HCT116 (cell line): ENCODE data around the gene MAPRE3. TPM values are rescaled to one million over a fixed set of nuclear protein-coding genes. Genes with fewer than 3 reads are reported as not detected.

Source experiments
- ATAC-seq: fragments of 200-7000 bp; cut with Tn5 transposase; 2 replicates; pipeline ENCODE4 v1.9.1; 2020; ENCODE audit warnings: mild to moderate bottlenecking, moderate library complexity
- BruUV-seq: library from RNA; stranded (reverse); fragments of 400-500 nt; replicated peaks from 2 replicates; lab custom pipeline; 2021; lab: Mats Ljungman, UMichigan
- CTCF ChIA-PET: fragments of 300-600 bp; sonication (Branson Sonifier 250); formaldehyde crosslinking; loops from one replicate; lab custom pipeline; 2021; ENCODE audit warnings: antibody characterized with exemption; lab: Charles Lee
- POLR2A ChIA-PET: fragments of 300-600, 350-600 bp; sonication (Branson Sonifier 250); formaldehyde crosslinking; loops from one replicate; lab custom pipeline; 2021; ENCODE audit warnings: antibody characterized with exemption; lab: Charles Lee
- RAD21 ChIA-PET, 2 experiments: fragments of 300-600 bp; sonication (Branson Sonifier 250); formaldehyde crosslinking; loops; one replicate each; lab custom pipeline; 2023; ENCODE audit warnings: low total read pairs in 2 of 2; ENCODE audit not compliant: uncharacterized antibody in 2 of 2, unreplicated experiment in 2 of 2, low non-redundant PET in 1 of 2; lab: Charles Lee
- DNase-seq: peaks from one replicate; pipeline ENCODE4 v3.0.0-alpha.2; 2010; ENCODE audit warnings: low read depth, low spot score
- H2AFZ ChIP-seq: fragments of 200-600 bp; shearing (Covaris generic), sonication (generic); 2 replicates; pipeline ENCODE4 v1.6.1; 2017; ENCODE audit warnings: low read depth, mixed run types, mixed read lengths, antibody characterized with exemption, low read length; ENCODE audit not compliant: poor library complexity, severe bottlenecking
- H3K27ac ChIP-seq: 2 replicates; pipeline ENCODE4 v1.5.1; 2012; ENCODE audit warnings: low read depth, low read length
- H3K27me3 ChIP-seq: fragments of 200-600 bp; sonication (generic); 2 replicates; pipeline ENCODE4 v1.6.1; 2016; ENCODE audit warnings: mixed run types, low read length, mixed read lengths; ENCODE audit not compliant: insufficient read depth
- H3K36me3 ChIP-seq, 2 experiments: fragments of 200-500 bp in 1 of 2; fragments of 200-600 bp in 1 of 2; sonication (Bioruptor generic) in 1 of 2; sonication (generic) in 1 of 2; 2 replicates each; pipeline versions ENCODE4 v1.5.1 to v1.6.1; 2014 to 2016; ENCODE audit warnings: low read length in 2 of 2, inconsistent platforms in 1 of 2, mixed read lengths in 1 of 2, mixed run types in 1 of 2; ENCODE audit not compliant: insufficient read depth in 2 of 2, control insufficient read depth in 1 of 2
- H3K4me1 ChIP-seq, 2 experiments: fragments of 200-600 bp in 1 of 2; sonication (generic) in 1 of 2; 2 replicates each; pipeline versions ENCODE4 v1.5.1 to v1.6.1; 2012 to 2017; ENCODE audit warnings: low read length in 2 of 2, inconsistent platforms in 1 of 2, mild to moderate bottlenecking in 1 of 2, mixed read lengths in 1 of 2, mixed run types in 1 of 2, moderate library complexity in 1 of 2; ENCODE audit not compliant: insufficient read depth in 2 of 2, control insufficient read depth in 1 of 2
- H3K4me2 ChIP-seq: fragments of 200-600 bp; sonication (generic); 2 replicates; pipeline ENCODE4 v1.6.1; 2017; ENCODE audit warnings: mixed run types, low read length, mixed read lengths
- H3K4me3 ChIP-seq, 2 experiments: fragments of 200-600 bp in 1 of 2; sonication (generic) in 1 of 2; replicated peaks in 1 of 2; 2 replicates each; pipeline ENCODE4 v1.5.1; 2011 to 2016; ENCODE audit warnings: low read length in 2 of 2, control low read depth in 1 of 2, low read depth in 1 of 2, mild to moderate bottlenecking in 1 of 2, mixed read lengths in 1 of 2, mixed run types in 1 of 2
- H3K79me2 ChIP-seq: fragments of 200-600 bp; sonication (generic); 2 replicates; pipeline ENCODE4 v1.6.1; 2017; ENCODE audit warnings: mild to moderate bottlenecking, mixed run types, low read length, moderate library complexity, mixed read lengths; ENCODE audit not compliant: insufficient read depth
- H3K9ac ChIP-seq: fragments of 200-600 bp; sonication (generic); 2 replicates; pipeline ENCODE4 v1.6.1; 2016; ENCODE audit warnings: low read length, mixed read lengths
- H3K9me2 ChIP-seq: fragments of 200-600 bp; sonication (generic), shearing (Covaris generic); 2 replicates; pipeline ENCODE4 v1.6.1; 2017; ENCODE audit warnings: mixed run types, mild to moderate bottlenecking, moderate library complexity; ENCODE audit not compliant: insufficient read depth
- H3K9me3 ChIP-seq, 2 experiments: fragments of 200-500 bp in 1 of 2; fragments of 200-600 bp in 1 of 2; sonication (Bioruptor generic) in 1 of 2; sonication (generic) in 1 of 2; 2 replicates each; pipeline ENCODE4 v1.6.1; 2014 to 2017; ENCODE audit warnings: low read length in 2 of 2, mixed read lengths in 2 of 2, inconsistent platforms in 1 of 2, low read depth in 1 of 2, mild to moderate bottlenecking in 1 of 2, mixed run types in 1 of 2, moderate library complexity in 1 of 2; ENCODE audit not compliant: control insufficient read depth in 1 of 2, insufficient read depth in 1 of 2
- H4K20me1 ChIP-seq: fragments of 200-600 bp; sonication (generic), shearing (Covaris generic); 2 replicates; pipeline ENCODE4 v1.6.1; 2017; ENCODE audit warnings: mixed run types, mild to moderate bottlenecking, moderate library complexity; ENCODE audit not compliant: insufficient read depth
- CBX3 ChIP-seq: IDR thresholded peaks from 2 replicates; pipeline ENCODE4 v1.6.1; 2012; ENCODE audit warnings: low read depth
- CTCF ChIP-seq, 3 experiments: fragments of 200-600 bp in 1 of 3; sonication (generic) in 1 of 3; IDR thresholded peaks in 2 of 3; conservative IDR thresholded peaks in 1 of 3; 2 replicates each; pipeline ENCODE4 v1.5.1; 2012 to 2017; ENCODE audit warnings: low read depth in 2 of 3, low read length in 2 of 3, antibody characterized with exemption in 1 of 3, borderline replicate concordance in 1 of 3, control low read depth in 1 of 3, mild to moderate bottlenecking in 1 of 3, mixed read lengths in 1 of 3, mixed run types in 1 of 3, moderate library complexity in 1 of 3; ENCODE audit not compliant: insufficient read depth in 1 of 3
- EGR1 ChIP-seq: IDR thresholded peaks from 2 replicates; pipeline ENCODE4 v1.6.1; 2012; ENCODE audit warnings: low read depth
- EZH2phosphoT487 ChIP-seq: fragments of 200-600 bp; IDR thresholded peaks from 2 replicates; pipeline ENCODE4 v1.6.1; 2018; ENCODE audit warnings: antibody characterized with exemption, borderline replicate concordance
- POLR2A ChIP-seq: IDR thresholded peaks from 2 replicates; pipeline ENCODE4 v1.7.0; 2011; ENCODE audit warnings: borderline replicate concordance; ENCODE audit not compliant: insufficient read depth, insufficient read length; ENCODE audit errors: extremely low read depth
- POLR2AphosphoS5 ChIP-seq: IDR thresholded peaks from 2 replicates; pipeline ENCODE4 v1.6.1; 2011; ENCODE audit warnings: mild to moderate bottlenecking, low read depth, low read length, moderate library complexity
- RAD21 ChIP-seq: IDR thresholded peaks from 2 replicates; pipeline ENCODE4 v1.6.1; 2012; ENCODE audit warnings: low read depth, mild to moderate bottlenecking
- REST ChIP-seq: IDR thresholded peaks from 2 replicates; pipeline ENCODE4 v1.6.1; 2012; ENCODE audit warnings: low read depth
- SIN3A ChIP-seq: IDR thresholded peaks from 2 replicates; pipeline ENCODE4 v1.6.1; 2012; ENCODE audit warnings: low read depth
- SP1 ChIP-seq: IDR thresholded peaks from 2 replicates; pipeline ENCODE4 v1.6.1; 2012; ENCODE audit warnings: low read depth
- TCF7L2 ChIP-seq: IDR thresholded peaks from 2 replicates; pipeline ENCODE4 v1.7.0; 2011; ENCODE audit warnings: borderline replicate concordance, inconsistent platforms; ENCODE audit not compliant: insufficient read depth, insufficient read length; ENCODE audit errors: extremely low read depth
- YY1 ChIP-seq: IDR thresholded peaks from 2 replicates; pipeline ENCODE4 v1.6.1; 2011; ENCODE audit warnings: low read length, low read depth, moderate library complexity, mild to moderate bottlenecking; ENCODE audit not compliant: insufficient replicate concordance; ENCODE audit errors: extremely low read depth
- ZBTB33 ChIP-seq: IDR thresholded peaks from 2 replicates; pipeline ENCODE4 v1.6.1; 2011; ENCODE audit warnings: mild to moderate bottlenecking, low read length, moderate library complexity; ENCODE audit not compliant: insufficient replicate concordance; ENCODE audit errors: extremely low read depth
- ZFX ChIP-seq: fragments of 450-650 bp; IDR thresholded peaks from 2 replicates; pipeline ENCODE4 v1.6.1; 2017
- ZNF274 ChIP-seq: fragments of 200-500 bp; sonication (Bioruptor generic); IDR thresholded peaks from 2 replicates; pipeline ENCODE4 v1.6.1; 2014; ENCODE audit warnings: mild to moderate bottlenecking, low read depth, low read length, inconsistent platforms
- intact Hi-C: fragments of 100-400 bp; cut with micrococcal nuclease; formaldehyde crosslinking; loops from 2 replicates; pipeline ENCODE4 v1.10.0; 2022
- total RNA-seq: library from RNA; stranded (reverse); gene quantifications from one replicate; pipeline ENCODE4 v1.2.1, GENCODE V29; 2021; ENCODE audit not compliant: unreplicated experiment
- TF ChIP-seq, protein P1 (sequence below): IDR thresholded peaks from 2 replicates; pipeline ENCODE4 v1.6.1; 2012

The MAPRE3 gene
- total RNA-seq, 1 experiment from 2014 or later = 12.1 TPM

- no peaks in the 10 kb centered on the region for H3K36me3 ChIP-seq
- H3K9ac ChIP-seq = no peak overlapping the region
- TF ChIP-seq RAD21 = peak; percentile 86
- no peak for TF ChIP-seq ZFX
- TF ChIP-seq ZNF274 = no peak
- no peak for TF ChIP-seq SP1
- no peak for TF ChIP-seq YY1
- no peak for TF ChIP-seq POLR2AphosphoS5
- peak; percentile 80 to 90 (median 81) for TF ChIP-seq CTCF (IDR thresholded peaks at IDR 0.05 in 2 of 3, conservative IDR thresholded peaks at IDR 0.05 in 1 of 3; ENCODE audit: borderline replicate concordance in 1 of 3, insufficient read depth in 1 of 3, low read depth in 2 of 3, low read length in 2 of 3)
- TF ChIP-seq POLR2A = no peak
- TF ChIP-seq REST = no peak
- TF ChIP-seq EGR1 = no peak
- TF ChIP-seq CBX3 = no peak
- TF ChIP-seq TCF7L2 = no peak
- TF ChIP-seq SIN3A = no peak
- TF ChIP-seq EZH2phosphoT487 = no peak
- no peak for TF ChIP-seq ZBTB33
- TF ChIP-seq, protein P1, sequence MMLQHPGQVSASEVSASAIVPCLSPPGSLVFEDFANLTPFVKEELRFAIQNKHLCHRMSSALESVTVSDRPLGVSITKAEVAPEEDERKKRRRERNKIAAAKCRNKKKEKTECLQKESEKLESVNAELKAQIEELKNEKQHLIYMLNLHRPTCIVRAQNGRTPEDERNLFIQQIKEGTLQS = no peak
- TF ChIP-seq, all 23 proteins: peak for 2
- CTCF ChIA-PET = interaction anchor here (0.6 to 5.6 kb wide), 11 partner anchors 10 to 249 kb away, joined by 3 to 93 read pairs (median 4); partner anchors contain the start of gene DPYSL5
- intact Hi-C loops = loop anchor here (1.0 to 5.0 kb wide), 2 partner anchors 96 to 335 kb away; no protein-coding TSS in a partner anchor
- Histone ChIP-seq H3K9me3 (no peaks in the 10 kb centered on the region), H3K4me2 (peak overlapping the region; percentile 15; the same call in 1 of the 2 replicates), H3K79me2 (no peaks in the 10 kb centered on the region), H4K20me1 (no peaks in the 10 kb centered on the region), H2AFZ (peak overlapping the region; percentile 26), H3K9me2 (no peaks in the 10 kb centered on the region), H3K27ac (no peak overlapping the region), H3K4me1 (peaks cover 0 to 16% of the 10 kb centered on the region in 2 experiments; a peak in 3 of 4 replicates), H3K27me3 (no peaks in the 10 kb centered on the region), H3K4me3 (no peak overlapping the region)
- BruUV-seq = no TSS peak
- RAD21 ChIA-PET = interaction anchor here (1.3 to 1.5 kb wide), 1 partner anchor 97 kb away, joined by 13 to 16 read pairs; no protein-coding TSS in a partner anchor
- POLR2A ChIA-PET = no interaction called here
- peak; percentile 50 for DNase-seq
- ATAC-seq = peak; percentile 88
Observed at GRCh38 chr2:26942543-26943295, 27.7 kb upstream of the MAPRE3 start.
